Measurements from ENCODE around the gene NOL12.

DNA sequence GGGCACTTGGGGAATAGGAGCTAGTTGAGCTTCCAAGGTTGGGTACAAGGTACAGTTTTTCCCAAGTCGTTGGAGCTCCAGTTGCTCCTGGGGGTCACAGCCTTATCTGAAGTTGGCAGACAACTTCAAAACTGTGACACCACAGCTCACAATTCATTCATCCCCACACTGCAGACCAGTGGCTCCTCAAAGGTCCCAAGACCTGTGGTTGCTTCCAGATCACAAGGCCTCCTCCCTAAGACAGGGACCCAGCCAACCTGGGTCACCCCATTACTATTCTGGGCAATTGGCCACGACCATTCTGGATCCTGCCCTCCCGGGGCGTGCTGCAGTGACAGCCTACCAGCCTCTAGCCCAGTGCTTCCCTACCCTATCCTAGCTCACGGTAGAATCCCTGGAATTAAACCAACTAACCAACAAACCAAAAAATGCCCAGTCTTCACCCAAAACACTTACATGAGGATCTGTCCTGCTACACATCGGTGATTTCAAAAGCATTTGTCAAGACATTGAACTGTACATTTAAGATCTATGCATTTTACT, 28.5 kb upstream of the NOL12 start:
- TF ChIP-seq POLR2AphosphoS5 (IDR thresholded peaks at IDR 0.05; ENCODE audit: low read depth, low read length) (peak; percentile 81), POLR2A (IDR thresholded peaks at IDR 0.05; ENCODE audit: low read depth, low read length) (no peak; the same call in none of the 2 replicates)
